Limb (tissue), 2 donors: ENCODE data around the gene SLC6A5.

Experiments
- DNase-seq, 2 donors: peaks; one replicate each; pipeline ENCODE4 v3.0.0-alpha.2; 2016; ENCODE audit errors: extremely low spot score in 2 of 2

Gene SLC6A5

GRCh38 chr11:20596205-20597153 lies 2.9 kb upstream of the SLC6A5 start:
- peak in 1 of 2 donors; percentile 53 for DNase-seq

- no peak for DNase-seq
These were observed 2.2 kb upstream of the SLC6A5 start for GRCh38 chr11:20597154-20597679.

DNA sequence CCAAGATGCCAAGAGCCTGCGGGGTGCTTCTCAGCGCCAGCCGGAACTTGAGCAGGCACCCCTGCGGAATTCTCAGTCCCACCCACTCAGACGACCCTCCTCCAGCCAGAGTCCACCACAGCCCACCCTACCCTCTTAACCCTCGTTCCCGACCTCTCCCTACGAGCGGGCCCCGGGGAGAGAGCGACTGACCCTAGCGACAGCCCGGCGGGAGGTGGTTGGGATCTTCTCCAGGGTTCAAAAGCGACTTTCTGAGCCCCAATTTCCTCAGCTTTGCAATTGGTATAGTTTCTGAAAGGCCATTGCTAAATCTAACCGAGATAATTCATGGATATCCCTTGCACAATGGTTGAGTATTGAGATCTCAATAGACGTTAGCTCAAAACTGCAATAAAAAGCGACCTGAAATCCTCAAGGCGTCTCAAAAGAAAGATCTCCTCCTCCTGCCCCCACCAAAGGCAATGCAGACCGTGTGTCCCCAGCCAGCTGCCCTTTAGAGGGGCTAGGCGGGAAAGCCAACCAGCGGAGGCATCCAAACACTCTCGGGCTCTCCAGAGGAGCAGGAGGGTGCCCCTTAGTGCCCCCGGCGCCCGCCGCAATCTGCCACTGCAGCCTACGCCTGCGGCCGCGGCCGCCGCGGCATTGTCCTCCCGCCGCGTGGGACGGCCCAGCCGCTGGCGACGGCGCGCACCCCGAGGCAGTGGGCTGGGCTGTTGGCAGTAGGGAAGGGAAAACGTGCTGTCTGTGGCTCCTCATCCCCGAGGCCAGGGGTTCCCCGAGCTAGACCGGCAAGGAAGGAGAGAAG lies 1.5 kb upstream of the SLC6A5 start:
- no peak for DNase-seq

DNA sequence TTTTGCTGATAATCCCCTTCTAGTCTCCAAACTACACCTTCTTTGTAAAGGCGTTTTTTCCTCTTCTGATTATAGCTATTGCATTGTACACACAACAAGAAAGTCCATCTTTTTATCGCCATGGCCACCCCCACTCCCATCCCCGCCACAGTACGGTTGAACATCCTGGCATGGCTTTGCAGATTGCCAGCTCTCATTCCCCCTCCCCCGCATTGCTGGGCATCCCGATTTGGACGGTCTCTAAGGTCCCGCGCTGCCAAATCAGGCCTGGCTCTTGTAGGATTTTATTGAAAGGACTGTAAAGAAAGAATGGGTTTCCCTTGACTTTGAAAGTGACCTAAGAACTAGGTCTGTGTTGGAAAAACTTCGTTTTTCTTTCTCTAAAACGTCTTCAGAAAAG lies 916 bp upstream of the SLC6A5 start:
- no peak for DNase-seq

DNA sequence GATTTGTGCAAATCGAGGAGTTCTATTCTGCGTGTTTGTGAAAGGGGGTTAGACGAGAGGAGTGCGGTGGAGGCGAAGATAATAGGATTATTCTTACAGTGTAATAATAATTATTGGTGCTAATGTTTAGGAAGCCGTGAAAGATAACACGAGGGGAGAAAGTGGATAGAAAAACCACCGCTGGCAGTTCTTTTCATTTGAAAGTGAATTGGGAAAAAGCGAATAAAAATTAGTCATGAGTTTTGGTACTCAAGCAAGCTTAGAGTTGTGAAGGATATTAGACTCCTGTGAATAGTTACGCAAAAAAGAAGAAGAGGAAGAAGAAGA lies 575 bp downstream of the SLC6A5 start:
- no peak for DNase-seq

DNA sequence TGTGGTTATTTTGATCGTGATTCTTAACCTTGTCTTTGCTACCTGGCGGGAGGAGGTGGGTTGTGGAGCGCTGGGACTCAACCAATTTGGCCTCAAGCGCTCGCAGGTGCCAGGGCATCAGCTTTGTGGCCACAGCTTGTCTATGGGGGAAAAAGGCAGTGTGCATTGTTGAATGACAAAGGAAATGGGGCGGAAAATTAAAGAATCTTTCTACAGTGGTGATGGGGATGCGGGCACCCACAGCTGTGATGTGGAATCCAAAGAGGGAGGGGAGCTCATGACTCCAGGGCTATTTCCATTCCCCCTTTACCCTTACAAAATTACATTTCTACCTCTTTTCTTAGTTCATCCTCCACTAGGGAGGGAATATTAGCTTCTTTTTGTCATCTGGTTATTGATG lies 1.1 kb downstream of the SLC6A5 start:
- DNase-seq = no peak

DNA sequence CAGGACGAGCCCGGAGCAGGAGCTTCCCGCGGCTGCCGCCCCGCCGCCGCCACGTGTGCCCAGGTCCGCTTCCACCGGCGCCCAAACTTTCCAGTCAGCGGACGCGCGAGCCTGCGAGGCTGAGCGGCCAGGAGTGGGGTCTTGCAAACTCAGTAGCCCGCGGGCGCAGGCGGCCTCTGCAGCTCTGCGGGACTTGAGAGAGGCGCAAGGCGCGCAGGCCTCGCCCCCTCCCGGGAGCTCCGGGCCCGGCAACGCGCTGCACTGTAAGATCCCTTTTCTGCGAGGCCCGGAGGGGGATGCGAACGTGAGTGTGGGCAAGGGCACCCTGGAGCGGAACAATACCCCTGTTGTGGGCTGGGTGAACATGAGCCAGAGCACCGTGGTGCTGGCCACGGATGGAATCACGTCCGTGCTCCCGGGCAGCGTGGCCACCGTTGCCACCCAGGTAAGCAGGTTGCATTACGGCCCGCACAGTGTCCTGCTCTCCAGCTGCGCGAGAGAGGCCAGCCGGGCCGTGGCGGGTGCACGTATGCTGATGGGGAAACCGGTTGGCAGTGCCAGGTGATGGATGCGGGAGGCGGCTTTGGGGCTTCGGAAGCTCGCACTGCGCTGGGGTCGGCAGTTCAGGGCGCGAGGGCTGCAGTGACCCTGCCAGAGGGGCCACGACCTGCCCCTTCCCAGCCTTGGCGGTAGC lies 2.0 kb downstream of the SLC6A5 start:
- no peak for DNase-seq

DNA sequence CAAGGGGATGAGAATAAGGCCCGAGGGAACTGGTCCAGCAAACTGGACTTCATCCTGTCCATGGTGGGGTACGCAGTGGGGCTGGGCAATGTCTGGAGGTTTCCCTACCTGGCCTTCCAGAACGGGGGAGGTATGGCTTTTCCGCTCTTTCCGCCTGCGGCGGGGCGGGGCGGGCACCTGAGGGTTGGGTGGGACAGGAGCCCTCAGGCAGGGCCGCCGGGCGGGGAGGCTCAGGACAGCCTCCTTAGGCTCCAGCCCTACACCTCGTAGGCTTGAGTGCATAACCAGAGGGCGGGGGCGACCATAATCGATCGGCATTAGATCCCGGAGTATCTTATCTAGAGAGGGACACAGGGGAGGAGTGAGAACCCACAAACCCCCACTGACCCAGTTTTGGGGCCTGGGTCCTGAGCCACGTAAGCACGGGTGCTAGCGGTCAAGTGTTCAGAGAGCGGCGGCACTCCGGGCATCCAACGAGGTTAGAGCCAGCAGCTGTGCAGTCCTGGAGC lies 4.9 kb downstream of the SLC6A5 start:
- DNase-seq = no peak

GRCh38 chr11:20604864-20605601 lies 5.6 kb downstream of the SLC6A5 start:
- DNase-seq = no peak

- no peak for DNase-seq
These were observed 6.2 kb downstream of the SLC6A5 start for GRCh38 chr11:20605602-20606091.

DNA sequence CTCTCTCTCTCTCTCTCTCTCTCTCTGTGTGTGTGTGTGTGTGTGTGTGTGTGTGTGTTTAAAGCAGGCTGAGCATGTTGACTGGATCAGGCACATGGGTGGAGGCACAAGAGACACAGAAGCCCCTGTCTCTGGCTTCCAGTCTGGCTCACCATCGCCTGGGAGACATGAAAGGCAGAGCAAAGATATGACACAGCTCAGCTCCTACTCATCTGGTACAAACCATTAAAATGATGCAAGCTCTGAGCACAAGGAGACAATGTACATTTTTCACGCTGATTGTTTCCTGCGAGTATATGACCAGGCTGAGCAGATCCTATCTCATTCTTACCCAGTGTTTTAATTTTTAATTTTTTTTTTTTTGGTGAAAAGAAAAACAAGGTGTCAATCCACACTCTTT lies 9.5 kb downstream of the SLC6A5 start:
- DNase-seq = no peak

- peak; percentile 32 to 87 for DNase-seq
These were observed 10.6 kb downstream of the SLC6A5 start for GRCh38 chr11:20609727-20610707.

DNA sequence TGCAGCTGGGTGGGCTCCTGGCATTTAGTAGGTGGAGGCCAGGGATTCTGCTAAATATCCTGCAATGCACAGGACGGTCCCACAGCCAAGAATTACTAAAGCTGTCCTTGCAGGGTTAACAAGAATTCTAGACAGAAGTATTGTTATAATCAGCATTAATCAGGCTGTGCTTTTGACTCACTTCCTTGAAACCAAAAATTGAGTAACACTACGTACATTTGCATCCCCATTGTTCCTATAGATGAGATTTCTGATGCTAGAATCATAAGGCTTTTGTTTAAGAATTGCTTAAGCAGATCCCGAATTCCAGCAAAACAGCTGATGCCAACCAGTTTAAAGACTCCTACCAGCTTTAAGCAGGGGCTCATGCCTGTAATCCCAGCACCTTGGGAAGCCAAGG lies 11.4 kb downstream of the SLC6A5 start:
- DNase-seq = no peak

DNA sequence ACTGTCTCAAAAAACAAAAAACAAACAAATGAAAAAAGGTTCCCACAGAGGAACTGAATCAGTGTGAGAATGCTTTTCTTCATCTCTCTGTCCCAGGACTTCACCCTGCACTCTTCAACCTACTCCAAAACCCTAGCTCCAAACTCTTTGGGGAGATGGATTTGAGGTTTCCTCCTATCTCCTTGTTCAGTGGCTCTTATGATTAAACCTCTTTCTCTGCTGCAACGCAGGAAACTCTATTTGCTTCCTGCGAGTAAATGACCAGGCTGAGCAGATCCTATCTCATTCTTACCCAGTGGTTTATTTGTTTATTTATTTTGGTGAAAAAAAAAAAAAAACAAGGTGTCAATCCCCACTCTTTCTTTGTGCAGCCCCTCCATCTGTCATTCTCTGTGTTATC lies 12.0 kb downstream of the SLC6A5 start:
- no peak for DNase-seq

DNA sequence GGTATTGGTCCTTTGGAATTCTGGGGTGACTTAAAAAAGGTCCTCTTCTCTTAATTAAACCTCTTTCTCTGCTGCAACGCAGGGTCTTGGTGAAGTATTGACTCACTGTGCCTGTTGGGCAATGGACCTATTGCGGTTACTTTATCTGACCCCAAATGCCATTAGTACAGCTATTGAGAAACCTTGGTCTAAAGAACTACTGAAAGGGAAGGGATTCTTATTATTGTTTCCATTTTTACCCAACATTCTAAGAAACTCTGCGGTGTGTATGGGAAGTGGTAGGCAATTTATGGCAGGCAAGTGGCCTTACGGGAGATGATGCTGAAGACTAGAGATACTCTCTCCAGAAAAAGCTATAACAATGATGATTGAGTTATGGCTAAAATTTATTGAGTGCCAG lies 12.5 kb downstream of the SLC6A5 start:
- no peak for DNase-seq

DNA sequence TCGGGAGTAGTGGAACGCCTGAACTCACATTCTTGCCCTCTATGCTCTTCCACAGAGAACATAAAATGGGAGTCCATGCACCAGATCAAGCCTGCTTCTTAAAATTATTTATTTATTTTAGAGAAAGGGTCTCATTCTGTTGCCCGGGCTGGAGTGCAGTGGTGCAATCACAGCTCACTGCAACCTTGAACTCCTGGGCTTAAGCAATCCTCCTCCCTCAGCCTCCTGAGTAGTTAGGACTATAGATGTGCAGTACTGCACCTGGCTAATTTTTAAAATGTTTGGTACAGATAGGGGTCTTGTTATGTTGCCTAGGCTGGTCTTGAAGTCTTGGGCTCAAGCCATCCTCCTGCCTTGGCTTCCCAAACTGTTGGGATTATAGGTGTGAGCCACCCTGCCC lies 13.0 kb downstream of the SLC6A5 start:
- DNase-seq = no peak

- no peak for DNase-seq
These were observed 17.5 kb downstream of the SLC6A5 start for GRCh38 chr11:20616920-20617319.

- no peak for DNase-seq
These were observed 18.1 kb downstream of the SLC6A5 start for GRCh38 chr11:20617346-20618005.

GRCh38 chr11:20618083-20618482 lies 18.7 kb downstream of the SLC6A5 start:
- no peak for DNase-seq
